IMR-90 (cell line): ENCODE measurements around the gene EIF4B. TPM values are rescaled to one million over a fixed set of nuclear protein-coding genes. Genes with fewer than 3 reads are reported as not detected.

Experiments used
- ATAC-seq: fragments of 200-7000 bp; cut with Tn5 transposase; 2 replicates; pipeline ENCODE4 v1.9.1; 2020; ENCODE audit warnings: low read depth, mild to moderate bottlenecking, moderate library complexity
- Bru-seq: library from RNA; stranded (reverse); fragments of 400-500 nt; gene quantifications from one replicate; lab custom pipeline; 2021; lab: Mats Ljungman, UMichigan
- BruChase-seq, 2 experiments: library from RNA; stranded (reverse); fragments of 400-500 nt; gene quantifications; one replicate each; lab custom pipeline; 2021; lab: Mats Ljungman, UMichigan
- BruUV-seq: library from RNA; stranded (reverse); fragments of 400-500 nt; replicated peaks from 2 replicates; lab custom pipeline; 2021; lab: Mats Ljungman, UMichigan
- CTCF ChIA-PET: fragments of 300-600 bp; formaldehyde crosslinking; extraction: SDS; loops from one replicate; lab custom pipeline; 2021; ENCODE audit warnings: antibody characterized with exemption; lab: Yijun Ruan, JAX
- POLR2A ChIA-PET: fragments of 300-600 bp; sonication (Branson Sonifier 250); formaldehyde crosslinking; loops from one replicate; lab custom pipeline; 2022; ENCODE audit warnings: antibody characterized with exemption; ENCODE audit not compliant: unreplicated experiment; lab: Charles Lee
- DNase-seq: peaks from one replicate; pipeline ENCODE4 v3.0.0; 2013
- H2AFZ ChIP-seq: replicated peaks from 2 replicates; pipeline ENCODE3; 2013; ENCODE audit warnings: low read length, mild to moderate bottlenecking; ENCODE audit not compliant: poor library complexity
- H2AK5ac ChIP-seq: 2 replicates; pipeline ENCODE4 v1.6.1; 2013; ENCODE audit warnings: low read depth, low read length, inconsistent platforms
- H2AK9ac ChIP-seq: replicated peaks from 2 replicates; pipeline ENCODE3; 2013; ENCODE audit warnings: mild to moderate bottlenecking, low read depth, low read length, moderate library complexity; ENCODE audit not compliant: poor library complexity
- H2BK120ac ChIP-seq: 2 replicates; pipeline ENCODE4 v1.6.1; 2013; ENCODE audit warnings: low read depth, low read length, inconsistent platforms
- H2BK15ac ChIP-seq: 3 replicates; pipeline ENCODE4 v1.6.1; 2013; ENCODE audit warnings: low read depth, low read length, inconsistent platforms
- H2BK20ac ChIP-seq: 2 replicates; pipeline ENCODE4 v1.6.1; 2013; ENCODE audit warnings: low read depth, mild to moderate bottlenecking, inconsistent platforms, low read length, moderate library complexity
- H2BK5ac ChIP-seq: 2 replicates; pipeline ENCODE4 v1.6.1; 2013; ENCODE audit warnings: mild to moderate bottlenecking, low read depth, low read length, inconsistent platforms; ENCODE audit not compliant: poor library complexity, severe bottlenecking
- H3K14ac ChIP-seq: replicated peaks from 2 replicates; pipeline ENCODE4 v1.6.1; 2013; ENCODE audit warnings: low read depth, low read length, inconsistent platforms
- H3K18ac ChIP-seq: 2 replicates; pipeline ENCODE4 v1.6.1; 2013; ENCODE audit warnings: low read depth, low read length, control low read depth
- H3K23ac ChIP-seq: 2 replicates; pipeline ENCODE4 v1.6.1; 2013; ENCODE audit warnings: low read depth, low read length, inconsistent platforms
- H3K27ac ChIP-seq: 2 replicates; pipeline ENCODE4 v1.5.1; 2013; ENCODE audit warnings: mild to moderate bottlenecking, control low read depth, low read length; ENCODE audit not compliant: insufficient read depth
- H3K27me3 ChIP-seq: 2 replicates; pipeline ENCODE4 v1.6.1; 2013; ENCODE audit warnings: low read length; ENCODE audit not compliant: control insufficient read depth, insufficient read depth
- H3K36me3 ChIP-seq: 2 replicates; pipeline ENCODE4 v1.6.1; 2013; ENCODE audit warnings: low read length, mixed read lengths; ENCODE audit not compliant: control insufficient read depth, insufficient read depth
- H3K4ac ChIP-seq: 2 replicates; pipeline ENCODE4 v1.6.1; 2013; ENCODE audit warnings: low read depth, low read length, inconsistent platforms
- H3K4me1 ChIP-seq: 2 replicates; pipeline ENCODE4 v1.6.1; 2013; ENCODE audit warnings: low read length, mixed read lengths; ENCODE audit not compliant: control insufficient read depth, insufficient read depth
- H3K4me2 ChIP-seq: 2 replicates; pipeline ENCODE4 v1.6.1; 2013; ENCODE audit warnings: low read depth, mild to moderate bottlenecking, control low read depth, low read length, moderate library complexity
- H3K4me3 ChIP-seq: 2 replicates; pipeline ENCODE4 v1.5.1; 2013; ENCODE audit warnings: low read depth, mild to moderate bottlenecking, control low read depth, low read length, moderate library complexity; ENCODE audit not compliant: insufficient read depth
- H3K56ac ChIP-seq: 2 replicates; pipeline ENCODE4 v1.6.1; 2013; ENCODE audit warnings: low read length, inconsistent platforms; ENCODE audit not compliant: insufficient read depth; ENCODE audit errors: extremely low read depth
- H3K79me1 ChIP-seq, 2 experiments: 2 replicates each; pipeline ENCODE4 v1.6.1; 2013; ENCODE audit warnings: low read length in 2 of 2, inconsistent platforms in 1 of 2, low read depth in 1 of 2
- H3K9ac ChIP-seq: 2 replicates; pipeline ENCODE4 v1.6.1; 2013; ENCODE audit warnings: low read depth, low read length, control low read depth
- H3K9me1 ChIP-seq: 2 replicates; pipeline ENCODE4 v1.6.1; 2013; ENCODE audit warnings: low read length, inconsistent platforms; ENCODE audit not compliant: insufficient read depth
- H3K9me3 ChIP-seq: 2 replicates; pipeline ENCODE4 v1.6.1; 2013; ENCODE audit warnings: low read length; ENCODE audit not compliant: control insufficient read depth, insufficient read depth
- H4K20me1 ChIP-seq: 2 replicates; pipeline ENCODE4 v1.6.1; 2013; ENCODE audit warnings: low read length, inconsistent platforms; ENCODE audit not compliant: insufficient read depth
- H4K5ac ChIP-seq: 2 replicates; pipeline ENCODE4 v1.6.1; 2013; ENCODE audit warnings: mild to moderate bottlenecking, low read depth, low read length, control low read depth
- H4K8ac ChIP-seq, 2 experiments: 2 replicates each; pipeline ENCODE4 v1.6.1; 2013; ENCODE audit warnings: low read depth in 2 of 2, low read length in 2 of 2, control low read depth in 1 of 2, inconsistent platforms in 1 of 2
- H4K91ac ChIP-seq: 2 replicates; pipeline ENCODE4 v1.6.1; 2013; ENCODE audit warnings: low read depth, low read length, inconsistent platforms; ENCODE audit not compliant: insufficient read depth
- FOS ChIP-seq: fragments of 150-350 bp; IDR thresholded peaks from 2 replicates; pipeline ENCODE4 v1.6.1; 2016; ENCODE audit warnings: low read depth, low read length
- MAZ ChIP-seq: IDR thresholded peaks from 2 replicates; pipeline ENCODE4 v1.6.1; 2012; ENCODE audit warnings: low read depth, mild to moderate bottlenecking, low read length, improper control_type of control experiment, moderate library complexity, borderline replicate concordance
- MXI1 ChIP-seq: IDR thresholded peaks from 2 replicates; pipeline ENCODE4 v1.6.1; 2012; ENCODE audit warnings: low read depth, mild to moderate bottlenecking, low read length, moderate library complexity, borderline replicate concordance
- NFE2L2 ChIP-seq: fragments of 150-350 bp; IDR thresholded peaks from 2 replicates; pipeline ENCODE4 v1.6.1; 2016; ENCODE audit warnings: low read depth, mild to moderate bottlenecking, low read length
- POLR2A ChIP-seq: IDR thresholded peaks from 2 replicates; pipeline ENCODE4 v1.6.1; 2012; ENCODE audit warnings: mild to moderate bottlenecking, low read depth, low read length
- RAD21 ChIP-seq: IDR thresholded peaks from 2 replicates; pipeline ENCODE4 v1.6.1; 2012; ENCODE audit warnings: low read length, improper control_type of control experiment
- RFX5 ChIP-seq: IDR thresholded peaks from 2 replicates; pipeline ENCODE4 v1.8.0; 2012; ENCODE audit warnings: low read depth, mild to moderate bottlenecking, low read length, moderate library complexity
- WGBS, 2 experiments: methylation state at CpG; one replicate each; pipeline versions ENCODE4 v1.1.5 to v1.1.7; 2013; ENCODE audit warnings: missing lambda C conversion rate in 2 of 2; ENCODE audit not compliant: insufficient read length in 1 of 2; ENCODE audit errors: extremely low coverage in 2 of 2; 5-methylcytosine and 5-hydroxymethylcytosine counted together
- dilution Hi-C: fragments of 300-500 bp; cut with HindIII; formaldehyde crosslinking; loops from one replicate; pipeline ENCODE4 v1.14.3; 2018; ENCODE audit warnings: low sequenced_read_pairs; ENCODE audit not compliant: unreplicated experiment
- in situ Hi-C: fragments of 300-500 bp; cut with MboI; formaldehyde crosslinking; loops from 3 replicates; pipeline ENCODE4 v1.14.3; 2019; ENCODE audit warnings: low sequenced_read_pairs, inconsistent platforms, mixed read lengths
- intact Hi-C: fragments of 100-400 bp; cut with micrococcal nuclease; formaldehyde crosslinking; loops from 2 replicates; pipeline ENCODE4 v1.10.0; 2022
- long read RNA-seq: library from polyadenylated mRNA; unstranded; transcript quantifications from one replicate; pipeline ENCODE4 v2.0.0, GENCODE V29; 2021; ENCODE audit not compliant: unreplicated experiment
- polyA plus RNA-seq, 3 experiments: library from polyadenylated mRNA; depleted of rRNA; stranded (reverse); fragments of >200 nt; gene quantifications; 2 replicates each; pipeline ENCODE4 v1.2.3, GENCODE V29; 2012; ENCODE audit warnings: low replicate concordance in 1 of 3
- total RNA-seq: library from RNA; depleted of rRNA; stranded (reverse); fragments of >200 nt; gene quantifications from 2 replicates; pipeline ENCODE4 v1.2.3, GENCODE V29; 2012; rRNA removed
- TF ChIP-seq, protein P1 (sequence below): conservative IDR thresholded peaks from 2 replicates; pipeline ENCODE4 v1.5.1; 2012; ENCODE audit warnings: mild to moderate bottlenecking, low read depth, low read length, improper control_type of control experiment
- TF ChIP-seq, protein P2 (sequence below): fragments of 150-350 bp; IDR thresholded peaks from 2 replicates; pipeline ENCODE4 v1.6.1; 2016; ENCODE audit warnings: low read depth, mild to moderate bottlenecking, low read length, moderate library complexity, borderline replicate concordance

Gene EIF4B, protein sequence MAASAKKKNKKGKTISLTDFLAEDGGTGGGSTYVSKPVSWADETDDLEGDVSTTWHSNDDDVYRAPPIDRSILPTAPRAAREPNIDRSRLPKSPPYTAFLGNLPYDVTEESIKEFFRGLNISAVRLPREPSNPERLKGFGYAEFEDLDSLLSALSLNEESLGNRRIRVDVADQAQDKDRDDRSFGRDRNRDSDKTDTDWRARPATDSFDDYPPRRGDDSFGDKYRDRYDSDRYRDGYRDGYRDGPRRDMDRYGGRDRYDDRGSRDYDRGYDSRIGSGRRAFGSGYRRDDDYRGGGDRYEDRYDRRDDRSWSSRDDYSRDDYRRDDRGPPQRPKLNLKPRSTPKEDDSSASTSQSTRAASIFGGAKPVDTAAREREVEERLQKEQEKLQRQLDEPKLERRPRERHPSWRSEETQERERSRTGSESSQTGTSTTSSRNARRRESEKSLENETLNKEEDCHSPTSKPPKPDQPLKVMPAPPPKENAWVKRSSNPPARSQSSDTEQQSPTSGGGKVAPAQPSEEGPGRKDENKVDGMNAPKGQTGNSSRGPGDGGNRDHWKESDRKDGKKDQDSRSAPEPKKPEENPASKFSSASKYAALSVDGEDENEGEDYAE
- 671 and 1,144 TPM in 2 replicates for total RNA-seq
- polyA plus RNA-seq (2012; rRNA removed): 227 and 313 TPM in 2 replicates
- 54.7 and 79.0 TPM in 2 replicates for polyA plus RNA-seq (2012; cell fraction: cytosol; rRNA removed)
- polyA plus RNA-seq (2012; cell fraction: nucleus; rRNA removed; ENCODE audit: low replicate concordance): 40.3 and 157 TPM in 2 replicates
- percentile 97 among the genes with signal in this experiment for Bru-seq, nascent RNA
- BruChase-seq, experiment 1, labeled RNA remaining after a 6-hour chase: percentile 99 among the genes with signal in this experiment
- percentile 97 among the genes with signal in this experiment for BruChase-seq, experiment 2, labeled RNA remaining after a 2-hour chase
- long read RNA-seq, full-length matches to known transcripts: 343 of 449 reads
- long read RNA-seq, partial matches to known transcripts: 71 of 449 reads
- long read RNA-seq, other reads (novel, unspliced or antisense): 35 of 449 reads

DNA sequence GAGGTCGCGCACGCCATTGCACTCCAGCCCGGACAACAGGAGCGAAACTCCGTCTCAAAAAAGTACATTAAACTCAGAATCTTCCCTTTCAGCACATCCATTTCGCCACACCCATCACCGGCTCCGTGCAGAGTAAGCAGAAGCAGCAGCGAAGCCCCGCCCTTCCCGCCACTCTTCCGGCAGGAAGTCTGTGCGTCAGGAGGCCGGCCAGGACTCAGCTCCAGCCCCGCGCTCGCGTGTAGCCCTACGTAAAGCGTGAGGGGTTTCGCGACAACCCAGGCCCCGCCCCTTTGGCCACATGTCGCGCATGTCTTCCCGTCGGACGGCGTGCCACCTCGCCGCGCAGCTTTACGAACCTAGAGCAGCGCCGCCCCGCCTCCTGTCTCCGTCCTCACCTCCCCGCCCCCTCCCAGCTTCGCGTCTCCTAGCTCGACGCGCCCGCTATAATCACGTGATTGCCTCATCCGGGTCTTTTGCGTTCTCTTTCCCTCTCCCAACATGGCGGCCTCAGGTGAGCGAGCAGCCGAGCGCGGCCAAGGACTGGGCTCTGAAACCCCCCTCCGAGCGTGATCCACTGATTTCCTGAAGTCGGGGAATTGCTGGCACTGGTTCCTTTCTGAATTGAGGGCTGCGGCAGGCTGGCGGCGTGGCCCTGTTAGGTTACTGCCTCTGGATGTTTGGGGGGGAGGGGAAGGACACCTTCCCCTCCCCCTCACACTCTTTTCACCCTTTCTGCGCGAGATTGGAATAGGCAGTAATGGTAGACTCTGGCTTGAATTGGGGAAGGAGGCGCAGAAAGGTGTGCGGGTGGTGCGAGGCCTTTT, at the start of gene EIF4B:
EIF4B (plus strand) TSS at position 471 of the 824 bp plus-strand sequence; CDS start at position 499, 28 bp downstream.
- in situ Hi-C loops: no loop called here
- dilution Hi-C loops: no loop called here
- H3K9me3 ChIP-seq: no peaks in the 10 kb centered on the region
- H3K4ac ChIP-seq: peak within 1 kb of the TSS; percentile 99
- peak within 1 kb of the TSS; percentile 90 for H3K4me3 ChIP-seq
- ATAC-seq: peak; percentile 93
- H3K36me3 ChIP-seq: peaks cover 6% of the 10 kb centered on the region
- peak within 1 kb of the TSS; percentile 95 for H3K9ac ChIP-seq
- H4K5ac ChIP-seq: peak within 1 kb of the TSS; percentile 92
- peak within 1 kb of the TSS; percentile 83 for H3K18ac ChIP-seq
- peak within 1 kb of the TSS; percentile 91 for H3K23ac ChIP-seq
- H2BK20ac ChIP-seq: peak within 1 kb of the TSS; percentile 9; the same call in 1 of the 2 replicates
- peaks cover 17 to 47% of the 10 kb centered on the region in 2 experiments; a peak in 3 of 4 replicates for H3K79me1 ChIP-seq
- no TSS peak for BruUV-seq
- peak within 1 kb of the TSS; percentile 67; the same call in 2 of the 3 replicates for H2BK15ac ChIP-seq
- H4K91ac ChIP-seq: peak within 1 kb of the TSS; percentile 99
- H2BK120ac ChIP-seq: peak within 1 kb of the TSS; percentile 73
- peak within 1 kb of the TSS; percentile 89 for H2AFZ ChIP-seq
- intact Hi-C loops: no loop called here
- H3K4me1 ChIP-seq: peaks cover 7% of the 10 kb centered on the region
- peak within 1 kb of the TSS; percentile 100 for H2AK9ac ChIP-seq
- peak within 1 kb of the TSS; percentile 91 for H3K56ac ChIP-seq
- peaks cover 7% of the 10 kb centered on the region for H3K9me1 ChIP-seq
- CTCF ChIA-PET: no interaction called here
- peak within 1 kb of the TSS; percentile 98 for H3K14ac ChIP-seq
- DNase-seq: peak; percentile 100
- peak within 1 kb of the TSS; percentile 98 for H2AK5ac ChIP-seq
- H4K20me1 ChIP-seq: peaks cover 46% of the 10 kb centered on the region
- 1% methylated on average over 23 of the region's 64 CpGs; no CpG with 5 or more reads in 1 of the 2 experiments for WGBS, 2 experiments
- peak within 1 kb of the TSS; percentile 93 to 98 for H4K8ac ChIP-seq
- no peaks in the 10 kb centered on the region for H3K27me3 ChIP-seq
- peak within 1 kb of the TSS; percentile 97 for H3K4me2 ChIP-seq
- H2BK5ac ChIP-seq: peak within 1 kb of the TSS; percentile 84
- POLR2A ChIA-PET: interaction anchor here (0.5 to 0.7 kb wide), 2 partner anchors 36 to 40 kb away, joined by 3 to 7 read pairs; no protein-coding TSS in a partner anchor
- H3K27ac ChIP-seq: peak within 1 kb of the TSS; percentile 95
- TF ChIP-seq RFX5: no peak
- peak; percentile 85; the same call in 1 of the 2 replicates for TF ChIP-seq MXI1
- TF ChIP-seq NFE2L2: no peak
- TF ChIP-seq, protein P1, sequence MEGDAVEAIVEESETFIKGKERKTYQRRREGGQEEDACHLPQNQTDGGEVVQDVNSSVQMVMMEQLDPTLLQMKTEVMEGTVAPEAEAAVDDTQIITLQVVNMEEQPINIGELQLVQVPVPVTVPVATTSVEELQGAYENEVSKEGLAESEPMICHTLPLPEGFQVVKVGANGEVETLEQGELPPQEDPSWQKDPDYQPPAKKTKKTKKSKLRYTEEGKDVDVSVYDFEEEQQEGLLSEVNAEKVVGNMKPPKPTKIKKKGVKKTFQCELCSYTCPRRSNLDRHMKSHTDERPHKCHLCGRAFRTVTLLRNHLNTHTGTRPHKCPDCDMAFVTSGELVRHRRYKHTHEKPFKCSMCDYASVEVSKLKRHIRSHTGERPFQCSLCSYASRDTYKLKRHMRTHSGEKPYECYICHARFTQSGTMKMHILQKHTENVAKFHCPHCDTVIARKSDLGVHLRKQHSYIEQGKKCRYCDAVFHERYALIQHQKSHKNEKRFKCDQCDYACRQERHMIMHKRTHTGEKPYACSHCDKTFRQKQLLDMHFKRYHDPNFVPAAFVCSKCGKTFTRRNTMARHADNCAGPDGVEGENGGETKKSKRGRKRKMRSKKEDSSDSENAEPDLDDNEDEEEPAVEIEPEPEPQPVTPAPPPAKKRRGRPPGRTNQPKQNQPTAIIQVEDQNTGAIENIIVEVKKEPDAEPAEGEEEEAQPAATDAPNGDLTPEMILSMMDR: no peak
- peak; percentile 81 for TF ChIP-seq POLR2A
- TF ChIP-seq RAD21: no peak
- TF ChIP-seq, protein P2, sequence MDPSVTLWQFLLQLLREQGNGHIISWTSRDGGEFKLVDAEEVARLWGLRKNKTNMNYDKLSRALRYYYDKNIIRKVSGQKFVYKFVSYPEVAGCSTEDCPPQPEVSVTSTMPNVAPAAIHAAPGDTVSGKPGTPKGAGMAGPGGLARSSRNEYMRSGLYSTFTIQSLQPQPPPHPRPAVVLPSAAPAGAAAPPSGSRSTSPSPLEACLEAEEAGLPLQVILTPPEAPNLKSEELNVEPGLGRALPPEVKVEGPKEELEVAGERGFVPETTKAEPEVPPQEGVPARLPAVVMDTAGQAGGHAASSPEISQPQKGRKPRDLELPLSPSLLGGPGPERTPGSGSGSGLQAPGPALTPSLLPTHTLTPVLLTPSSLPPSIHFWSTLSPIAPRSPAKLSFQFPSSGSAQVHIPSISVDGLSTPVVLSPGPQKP: no peak
- no peak for TF ChIP-seq FOS
- TF ChIP-seq MAZ: peak; percentile 57; the same call in 1 of the 2 replicates
